K562 (cell line): ENCODE data around the gene DLGAP1. TPM values are rescaled to one million over a fixed set of nuclear protein-coding genes. Genes with fewer than 3 reads are reported as not detected.

Source experiments
- ATAC-seq: fragments of 200-7000 bp; cut with Tn5 transposase; 3 replicates; pipeline ENCODE4 v1.9.1; 2020; ENCODE audit warnings: moderate library complexity
- BruUV-seq: library from RNA; stranded (reverse); fragments of 400-500 nt; replicated peaks from 2 replicates; lab custom pipeline; 2021; lab: Mats Ljungman, UMichigan
- CTCF ChIA-PET: fragments of 300-600 bp; formaldehyde crosslinking; extraction: SDS; loops from one replicate; lab custom pipeline; 2021; ENCODE audit warnings: low intra/inter-chr PET ratio; lab: Yijun Ruan, JAX
- POLR2A ChIA-PET: fragments of 300-600, 350-650 bp; sonication (Branson Sonifier 250); formaldehyde crosslinking; extraction: SDS; loops from one replicate; lab custom pipeline; 2021; ENCODE audit warnings: antibody characterized with exemption, inconsistent platforms; lab: Yijun Ruan, JAX
- DNase-seq, 4 experiments: peaks; one replicate each; pipeline versions ENCODE4 v3.0.0 to v3.0.0-alpha.2; 2011 to 2018; ENCODE audit warnings: low spot score in 3 of 4, mixed read lengths in 3 of 4; ENCODE audit errors: extremely low read depth in 1 of 4
- FAIRE-seq: peaks from 2 replicates; lab custom pipeline; 2011; peaks lifted over from hg19 to GRCh38; lab: Jason Lieb, UNC
- H2AFZ ChIP-seq: 2 replicates; pipeline ENCODE4 v1.6.0; 2011; ENCODE audit warnings: low read depth, low read length, control low read depth, inconsistent platforms
- H3K27ac ChIP-seq: fragments of 200-600 bp; 3 replicates; pipeline ENCODE4 v1.8.0; 2011; ENCODE audit warnings: low read depth, mild to moderate bottlenecking, control low read depth, inconsistent platforms, low read length, moderate library complexity, mixed read lengths; ENCODE audit errors: extremely low read depth
- H3K27me3 ChIP-seq, 2 experiments: fragments of 300-600 bp in 1 of 2; 2 replicates in 1 of 2; 3 replicates in 1 of 2; pipeline versions ENCODE4 v1.6.0 to v1.8.0; 2011; ENCODE audit warnings: inconsistent platforms in 2 of 2, low read length in 2 of 2, mild to moderate bottlenecking in 1 of 2, mixed read lengths in 1 of 2, moderate library complexity in 1 of 2; ENCODE audit not compliant: control insufficient read depth in 2 of 2, insufficient read depth in 2 of 2
- H3K36me3 ChIP-seq: fragments of 300-600 bp; 3 replicates; pipeline ENCODE4 v1.8.0; 2011; ENCODE audit warnings: mild to moderate bottlenecking, low read length, inconsistent platforms; ENCODE audit not compliant: control insufficient read depth, insufficient read depth
- H3K4me1 ChIP-seq, 2 experiments: fragments of 200-600 bp in 1 of 2; replicated peaks in 1 of 2; 2 replicates in 1 of 2; 3 replicates in 1 of 2; pipeline versions ENCODE4 v1.5.1 to v1.8.0; 2011; ENCODE audit warnings: inconsistent platforms in 2 of 2, low read length in 2 of 2, mild to moderate bottlenecking in 1 of 2, mixed read lengths in 1 of 2, moderate library complexity in 1 of 2; ENCODE audit not compliant: control insufficient read depth in 2 of 2, insufficient read depth in 2 of 2
- H3K4me2 ChIP-seq: 2 replicates; pipeline ENCODE4 v1.6.1; 2011; ENCODE audit warnings: low read length, control low read depth, inconsistent platforms, mixed read lengths; ENCODE audit not compliant: insufficient read depth
- H3K4me3 ChIP-seq: fragments of 200-600 bp; sonication (generic), shearing (Covaris generic); 2 replicates; pipeline ENCODE4 v1.5.1; 2016; ENCODE audit warnings: control low read depth, inconsistent platforms
- H3K79me2 ChIP-seq: fragments of 200-600 bp; 3 replicates; pipeline ENCODE4 v1.8.0; 2011; ENCODE audit warnings: low read length, inconsistent platforms; ENCODE audit not compliant: control insufficient read depth, insufficient read depth
- H3K9ac ChIP-seq, 2 experiments: 2 replicates each; pipeline versions ENCODE4 v1.6.0 to v1.6.1; 2011; ENCODE audit warnings: low read depth in 2 of 2, low read length in 2 of 2, control low read depth in 1 of 2, inconsistent platforms in 1 of 2, mild to moderate bottlenecking in 1 of 2, mixed read lengths in 1 of 2; ENCODE audit not compliant: insufficient read depth in 1 of 2
- H3K9me1 ChIP-seq: one replicate; pipeline ENCODE4 v1.6.0; 2011; ENCODE audit warnings: inconsistent platforms, mild to moderate bottlenecking, low read length, moderate library complexity; ENCODE audit not compliant: control insufficient read depth, insufficient read depth
- H3K9me3 ChIP-seq: replicated peaks from 2 replicates; pipeline ENCODE4 v1.5.1; 2011; ENCODE audit warnings: low read depth, low read length, inconsistent platforms; ENCODE audit not compliant: control insufficient read depth, insufficient read depth
- H4K20me1 ChIP-seq: replicated peaks from 2 replicates; pipeline ENCODE4 v1.6.1; 2011; ENCODE audit warnings: low read length, inconsistent platforms, mixed read lengths; ENCODE audit not compliant: control insufficient read depth, insufficient read depth
- BCOR ChIP-seq: fragments of 450-650 bp; IDR thresholded peaks from 2 replicates; pipeline ENCODE4 v1.6.1; 2016
- E2F6 ChIP-seq, 2 experiments: IDR thresholded peaks; 2 replicates each; pipeline ENCODE4 v1.6.1; 2011; ENCODE audit warnings: borderline replicate concordance in 1 of 2, control low read depth in 1 of 2, low read depth in 1 of 2, low read length in 1 of 2, mild to moderate bottlenecking in 1 of 2, mixed read lengths in 1 of 2, moderate library complexity in 1 of 2; ENCODE audit not compliant: insufficient read depth in 1 of 2, insufficient read length in 1 of 2, poor library complexity in 1 of 2, severe bottlenecking in 1 of 2; ENCODE audit errors: extremely low read depth in 1 of 2
- EHMT2 ChIP-seq: fragments of 450-650 bp; IDR thresholded peaks from 2 replicates; pipeline ENCODE4 v1.6.1; 2018; ENCODE audit warnings: antibody characterized with exemption
- ERF ChIP-seq: fragments of 450-650 bp; formaldehyde crosslinking; IDR thresholded peaks from 2 replicates; pipeline ENCODE4 v1.4.0; 2020; ENCODE audit warnings: mild to moderate bottlenecking, mixed read lengths
- HNRNPUL1 ChIP-seq: fragments of 200-400 bp; formaldehyde crosslinking; IDR thresholded peaks from 2 replicates; pipeline ENCODE4 v1.6.1; 2017; ENCODE audit warnings: low read length
- NFXL1 ChIP-seq: fragments of 450-650 bp; formaldehyde crosslinking; IDR thresholded peaks from 2 replicates; pipeline ENCODE4 v1.4.0; 2021; ENCODE audit warnings: mild to moderate bottlenecking
- NR2C2 ChIP-seq, 2 experiments: fragments of 200-800 bp in 1 of 2; sonication (Bioruptor generic) in 1 of 2; sonication (generic) in 1 of 2; formaldehyde crosslinking in 1 of 2; IDR thresholded peaks; 2 replicates each; pipeline versions ENCODE4 v1.6.1 to v1.8.0; 2016 to 2022; ENCODE audit warnings: mild to moderate bottlenecking in 1 of 2, missing compliant biosample characterization in 1 of 2, missing genetic modification characterization in 1 of 2, missing genetic modification reagents in 1 of 2
- POLR2B ChIP-seq: fragments of 450-650 bp; IDR thresholded peaks from 2 replicates; pipeline ENCODE4 v1.6.1; 2018; ENCODE audit warnings: low read depth; ENCODE audit not compliant: partially characterized antibody
- PRMT5 ChIP-seq: sonication (generic); formaldehyde crosslinking; IDR thresholded peaks from 2 replicates; pipeline ENCODE4 v1.5.0; 2020; ENCODE audit warnings: missing genetic modification reagents
- PRPF4 ChIP-seq: fragments of 200-400 bp; formaldehyde crosslinking; IDR thresholded peaks from one replicate; pipeline ENCODE4 v1.6.1; 2017; ENCODE audit warnings: low read length, low read depth, mild to moderate bottlenecking; ENCODE audit not compliant: insufficient read depth, poor library complexity, severe bottlenecking
- RFX1 ChIP-seq: fragments of 450-650 bp; IDR thresholded peaks from 2 replicates; pipeline ENCODE4 v1.6.1; 2016; ENCODE audit warnings: mild to moderate bottlenecking, moderate library complexity
- ZEB2 ChIP-seq: fragments of 450-650 bp; IDR thresholded peaks from 2 replicates; pipeline ENCODE4 v1.6.1; 2016
- ZFP30 ChIP-seq: fragments of 250-450 bp; sonication (Bioruptor Pico); IDR thresholded peaks from 2 replicates; pipeline ENCODE4 v1.8.0; 2022; ENCODE audit warnings: moderate library complexity, mild to moderate bottlenecking, inconsistent platforms, borderline replicate concordance
- ZNF140 ChIP-seq: fragments of 250-450 bp; sonication (Bioruptor Pico); IDR thresholded peaks from 2 replicates; pipeline ENCODE4 v1.8.0; 2021; ENCODE audit warnings: moderate library complexity, mild to moderate bottlenecking, inconsistent platforms
- ZNF583 ChIP-seq: fragments of 250-450 bp; sonication (Bioruptor Pico); IDR thresholded peaks from 2 replicates; pipeline ENCODE4 v1.4.0; 2020
- WGBS: fragments of 100-300 bp; shearing (Covaris generic); methylation state at CpG from one replicate; pipeline ENCODE4 v1.1.6; 2016; ENCODE audit warnings: low coverage, mixed read lengths; ENCODE audit not compliant: insufficient coverage; ENCODE audit errors: missing lambda C conversion rate; 5-methylcytosine and 5-hydroxymethylcytosine counted together
- in situ Hi-C: fragments of 300-500 bp; cut with MboI; formaldehyde crosslinking; loops from 4 replicates; pipeline ENCODE4 v1.15.0; 2018; ENCODE audit warnings: inconsistent platforms, mixed read lengths
- intact Hi-C: fragments of 100-400 bp; cut with micrococcal nuclease; formaldehyde crosslinking; loops from 2 replicates; pipeline ENCODE4 v1.14.2; 2022
- polyA plus RNA-seq, 8 experiments: library from polyadenylated mRNA; depleted of rRNA in 4 of 8; stranded (reverse) in 5 of 8; unstranded in 3 of 8; fragments of >200 nt; fragmentation: Nextera tagmentation in 2 of 8; fragmentation: Illumina TruSeq in 1 of 8; extraction: Ambion mirVana in 2 of 8; extraction: Trizol in 1 of 8; gene quantifications; 2 replicates each; pipeline versions ENCODE4 v1.2.1 to v1.2.3, GENCODE V29; 2011 to 2014; ENCODE audit warnings: inconsistent platforms in 1 of 8, missing spikeins in 1 of 8
- total RNA-seq, 7 experiments: library from RNA; depleted of rRNA in 6 of 7; stranded (reverse); fragments of >200 nt in 6 of 7; fragmentation: Illumina TruSeq in 2 of 7; extraction: Trizol in 2 of 7; gene quantifications; 2 replicates each; pipeline versions ENCODE4 v1.2.1 to v1.2.3, GENCODE V29; 2011 to 2021; ENCODE audit warnings: low replicate concordance in 1 of 7

DLGAP1 gene
- total and polyA plus RNA-seq, 9 of the 15 experiments (the other 6 are each of a cell fraction or from before 2014, with no cell fraction given) = 0.04 to 0.22 (median 0.08) TPM

- no TSS peak for BruUV-seq
- Histone ChIP-seq H3K4me3 (no peak overlapping the region), H2AFZ (no peak overlapping the region), H4K20me1 (no peaks in the 10 kb centered on the region), H3K79me2 (no peaks in the 10 kb centered on the region), H3K4me2 (no peak overlapping the region), H3K4me1 (no peaks in the 10 kb centered on the region), H3K9ac (no peak overlapping the region), H3K9me1 (no peaks in the 10 kb centered on the region), H3K27me3 (0 out of 5 replicates have a peak, but pooled peaks cover 0 to 5% of the 10 kb centered on the region in 2 experiments), H3K9me3 (no peaks in the 10 kb centered on the region), H3K36me3 (no peaks in the 10 kb centered on the region), H3K27ac (no peak overlapping the region)
- POLR2A ChIA-PET = interaction anchor here (0.6 to 1.8 kb wide), 2 partner anchors 8 to 18 kb away, joined by 3 to 6 read pairs; no protein-coding TSS in a partner anchor
- in situ Hi-C loops = no loop called here
- CTCF ChIA-PET = no interaction called here
- ATAC-seq = no peak
- DNase-seq = no peak
- intact Hi-C loops = no loop called here
- FAIRE-seq = no peak
- no peak for TF ChIP-seq PRPF4
- peak; percentile 85 for TF ChIP-seq RFX1
- WGBS = under 1% methylated on average over 13 of the region's 13 CpGs
These were observed 524.7 kb downstream of the DLGAP1 start for GRCh38 chr18:3930126-3931012.

GRCh38 chr18:3924455-3924854 lies 530.7 kb downstream of the DLGAP1 start:
- in situ Hi-C loops (no loop called here), intact Hi-C loops (no loop called here)
- WGBS = 11% methylated on average over 1 of the region's 1 CpG
- H3K9me1 ChIP-seq = no peaks in the 10 kb centered on the region
- POLR2A ChIA-PET = no interaction called here
- no peaks in the 10 kb centered on the region for H3K4me1 ChIP-seq
- H3K9ac ChIP-seq = no peak overlapping the region
- no peaks in the 10 kb centered on the region for H3K79me2 ChIP-seq
- BruUV-seq = no TSS peak
- H3K36me3 ChIP-seq = no peaks in the 10 kb centered on the region
- no peak for DNase-seq
- no peak overlapping the region for H3K27ac ChIP-seq
- FAIRE-seq = no peak
- H3K4me2 ChIP-seq = no peak overlapping the region
- no peaks in the 10 kb centered on the region for H3K9me3 ChIP-seq
- CTCF ChIA-PET = no interaction called here
- H3K4me3 ChIP-seq = no peak overlapping the region
- H2AFZ ChIP-seq = no peak overlapping the region
- no peaks in the 10 kb centered on the region for H4K20me1 ChIP-seq
- H3K27me3 ChIP-seq = no peaks in the 10 kb centered on the region
- ATAC-seq = no peak
- TF ChIP-seq POLR2B (no peak), ZNF140 (CRISPR knock-in tag) (no peak), EHMT2 (no peak), NR2C2 (CRISPR knock-in tag; IDR thresholded peaks at IDR 0.05) (no peak), NR2C2 (tag; IDR thresholded peaks at IDR 0.05) (no peak), ZEB2 (no peak), PRMT5 (CRISPR knock-in tag) (no peak), NFXL1 (CRISPR knock-in tag) (no peak), BCOR (no peak), ERF (CRISPR knock-in tag) (no peak), ZFP30 (CRISPR knock-in tag) (no peak), ZNF583 (CRISPR knock-in tag) (no peak), HNRNPUL1 (no peak), E2F6 (IDR thresholded peaks at IDR 0.05; ENCODE audit: borderline replicate concordance in 1 of 2, extremely low read depth in 1 of 2, insufficient read depth in 1 of 2, insufficient read length in 1 of 2, low read depth in 1 of 2, low read length in 1 of 2, poor library complexity in 1 of 2, severe bottlenecking in 1 of 2) (no peak)
